HL-60 (cell line): ENCODE results near the gene GALNS.

ENCODE experiments used
- DNase-seq, 2 experiments: peaks; one replicate each; pipeline ENCODE4 v3.0.0-alpha.2; 2010 to 2020; ENCODE audit warnings: low read depth in 1 of 2, low spot score in 1 of 2
- H3K27ac ChIP-seq: fragments of 250-450 bp; sonication (Bioruptor Pico); replicated peaks from 2 replicates; pipeline ENCODE4 v1.5.1; 2020; ENCODE audit warnings: mild to moderate bottlenecking, moderate library complexity
- H3K27me3 ChIP-seq: fragments of 250-450 bp; sonication (Bioruptor Pico); 2 replicates; pipeline ENCODE4 v1.5.1; 2021; ENCODE audit warnings: mild to moderate bottlenecking, moderate library complexity; ENCODE audit not compliant: insufficient read depth, poor library complexity, severe bottlenecking
- H3K4me3 ChIP-seq: replicated peaks from 2 replicates; pipeline ENCODE4 v1.5.1; 2011; ENCODE audit warnings: mild to moderate bottlenecking, control low read depth, low read length; ENCODE audit not compliant: insufficient read depth
- CTCF ChIP-seq: IDR thresholded peaks from one replicate; pipeline ENCODE4 v1.5.1; 2011; ENCODE audit warnings: low read length, control low read depth, inconsistent platforms; ENCODE audit not compliant: insufficient read depth
- GABPA ChIP-seq: IDR thresholded peaks from 2 replicates; pipeline ENCODE4 v1.6.1; 2012; ENCODE audit warnings: low read depth
- POLR2AphosphoS5 ChIP-seq: IDR thresholded peaks from 2 replicates; pipeline ENCODE4 v1.6.1; 2012; ENCODE audit warnings: low read depth
- REST ChIP-seq: IDR thresholded peaks from 2 replicates; pipeline ENCODE4 v1.6.1; 2012; ENCODE audit warnings: low read depth; ENCODE audit not compliant: insufficient replicate concordance
- SPI1 ChIP-seq: IDR thresholded peaks from 2 replicates; pipeline ENCODE4 v1.6.1; 2012; ENCODE audit warnings: low read depth, mild to moderate bottlenecking, borderline replicate concordance

The GALNS gene

GRCh38 chr16:88864521-88864920, 7.8 kb upstream of the GALNS start:
- Histone ChIP-seq H3K4me3 (no peak overlapping the region), H3K27ac (no peak overlapping the region), H3K27me3 (no peaks in the 10 kb centered on the region)
- no peak for DNase-seq
- TF ChIP-seq GABPA (no peak), REST (no peak), CTCF (no peak), POLR2AphosphoS5 (no peak), SPI1 (no peak)

- Histone ChIP-seq H3K4me3 (no peak overlapping the region), H3K27me3 (no peaks in the 10 kb centered on the region), H3K27ac (no peak overlapping the region)
- no peak for DNase-seq
- TF ChIP-seq SPI1 (no peak), POLR2AphosphoS5 (no peak), GABPA (no peak), REST (no peak), CTCF (no peak)
Observed at GRCh38 chr16:88864099-88864498, 7.4 kb upstream of the GALNS start.

- Histone ChIP-seq H3K27ac (no peak overlapping the region), H3K27me3 (no peaks in the 10 kb centered on the region), H3K4me3 (no peak overlapping the region)
- TF ChIP-seq REST (no peak), GABPA (no peak), POLR2AphosphoS5 (no peak), CTCF (no peak), SPI1 (no peak)
- DNase-seq = no peak
Observed at GRCh38 chr16:88863426-88863825, 6.7 kb upstream of the GALNS start.
